ENCODE data around the gene DLGAP4.
"Not testable (repeated sequence)": the region's sequence is repeated elsewhere in the genome, so short reads cannot be mapped to it uniquely, and the experiment has no call there.

DLGAP4 gene

DNA sequence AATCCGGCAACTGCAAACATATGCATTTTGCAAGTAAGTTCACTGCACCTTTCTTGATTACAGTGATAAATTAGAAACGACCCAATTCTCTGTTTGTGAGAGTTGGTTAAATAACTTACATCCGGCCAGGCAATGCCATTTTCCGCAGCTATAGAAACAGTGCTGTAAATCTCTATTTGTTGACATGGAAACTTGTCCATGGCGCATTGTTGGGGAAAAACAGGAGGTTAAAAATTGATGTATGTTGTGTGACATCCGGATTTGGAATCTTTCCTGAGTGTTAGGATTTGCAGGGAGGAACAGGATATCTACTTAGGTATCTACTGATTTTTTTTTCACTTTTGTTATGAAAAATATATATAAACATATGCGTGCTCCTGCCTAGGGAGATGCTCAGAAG lies 66.5 kb downstream of the DLGAP4 start:
- Mint-ChIP-seq H3K4me3 (no peak overlapping the region), H3K36me3 (ENCODE audit: low read depth) (no peaks in the 10 kb centered on the region), H3K27ac (no peak overlapping the region), H3K4me1 (no peaks in the 10 kb centered on the region), H3K9me3 (no peaks in the 10 kb centered on the region), H3K27me3 (ENCODE audit: low read depth, poor library complexity) (peaks cover 23% of the 10 kb centered on the region)
- DNase-seq: no peak
- TF ChIP-seq, protein P1, sequence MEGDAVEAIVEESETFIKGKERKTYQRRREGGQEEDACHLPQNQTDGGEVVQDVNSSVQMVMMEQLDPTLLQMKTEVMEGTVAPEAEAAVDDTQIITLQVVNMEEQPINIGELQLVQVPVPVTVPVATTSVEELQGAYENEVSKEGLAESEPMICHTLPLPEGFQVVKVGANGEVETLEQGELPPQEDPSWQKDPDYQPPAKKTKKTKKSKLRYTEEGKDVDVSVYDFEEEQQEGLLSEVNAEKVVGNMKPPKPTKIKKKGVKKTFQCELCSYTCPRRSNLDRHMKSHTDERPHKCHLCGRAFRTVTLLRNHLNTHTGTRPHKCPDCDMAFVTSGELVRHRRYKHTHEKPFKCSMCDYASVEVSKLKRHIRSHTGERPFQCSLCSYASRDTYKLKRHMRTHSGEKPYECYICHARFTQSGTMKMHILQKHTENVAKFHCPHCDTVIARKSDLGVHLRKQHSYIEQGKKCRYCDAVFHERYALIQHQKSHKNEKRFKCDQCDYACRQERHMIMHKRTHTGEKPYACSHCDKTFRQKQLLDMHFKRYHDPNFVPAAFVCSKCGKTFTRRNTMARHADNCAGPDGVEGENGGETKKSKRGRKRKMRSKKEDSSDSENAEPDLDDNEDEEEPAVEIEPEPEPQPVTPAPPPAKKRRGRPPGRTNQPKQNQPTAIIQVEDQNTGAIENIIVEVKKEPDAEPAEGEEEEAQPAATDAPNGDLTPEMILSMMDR (IDR thresholded peaks at IDR 0.05): no peak

DNA sequence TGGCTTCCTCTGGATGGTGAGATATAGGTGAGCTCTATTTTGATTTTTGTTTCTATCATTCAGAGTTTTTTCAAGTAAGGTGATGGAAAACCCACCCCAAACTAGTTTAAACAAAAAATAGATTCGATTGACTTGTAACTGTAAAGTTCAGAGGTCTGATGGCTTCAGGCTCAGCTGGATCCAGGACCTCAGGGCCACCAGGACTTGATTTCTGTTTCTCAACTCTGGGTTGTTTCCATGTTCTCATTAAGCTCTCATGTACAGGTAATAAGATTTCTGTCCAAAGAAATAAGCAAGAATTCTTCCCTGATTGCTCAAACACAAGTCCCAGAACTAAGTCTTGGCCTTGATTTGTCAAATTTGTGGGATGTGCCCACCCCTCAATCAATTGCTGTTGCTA lies 67.0 kb downstream of the DLGAP4 start:
- no peaks in the 10 kb centered on the region for H3K4me1 Mint-ChIP-seq
- H3K36me3 Mint-ChIP-seq (ENCODE audit: low read depth): no peaks in the 10 kb centered on the region
- DNase-seq: no peak
- H3K27ac Mint-ChIP-seq: no peak overlapping the region
- no peak overlapping the region for H3K4me3 Mint-ChIP-seq
- TF ChIP-seq, protein P1 (IDR thresholded peaks at IDR 0.05): no peak
- H3K27me3 Mint-ChIP-seq (ENCODE audit: low read depth, poor library complexity): peaks cover 26% of the 10 kb centered on the region
- no peaks in the 10 kb centered on the region for H3K9me3 Mint-ChIP-seq

DNA sequence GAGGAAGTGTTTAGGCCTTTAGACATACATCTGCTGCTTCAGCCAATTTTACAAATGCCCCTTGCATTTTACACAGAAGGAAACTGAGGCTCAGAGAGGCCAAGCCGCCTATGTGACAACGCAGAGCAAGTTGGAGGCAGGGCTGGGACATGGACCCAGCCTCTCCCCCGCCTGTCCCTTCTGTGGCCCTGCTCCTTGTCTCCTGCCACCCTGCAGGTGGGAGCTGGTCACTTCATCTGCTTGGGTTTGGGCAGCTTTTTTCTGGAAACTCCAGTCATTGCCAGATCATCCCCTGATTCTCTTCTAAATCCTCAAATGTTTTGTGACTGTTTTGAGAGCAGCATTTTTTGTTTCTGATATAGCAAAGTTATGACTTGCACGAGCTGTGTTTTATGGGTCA lies 68.9 kb downstream of the DLGAP4 start:
- H3K4me3 Mint-ChIP-seq: no peak overlapping the region
- no peak for DNase-seq
- H3K4me1 Mint-ChIP-seq: no peaks in the 10 kb centered on the region
- peaks cover 30% of the 10 kb centered on the region for H3K27me3 Mint-ChIP-seq (ENCODE audit: low read depth, poor library complexity)
- no peak overlapping the region for H3K27ac Mint-ChIP-seq
- no peaks in the 10 kb centered on the region for H3K36me3 Mint-ChIP-seq (ENCODE audit: low read depth)
- TF ChIP-seq, protein P1 (IDR thresholded peaks at IDR 0.05): no peak
- no peaks in the 10 kb centered on the region for H3K9me3 Mint-ChIP-seq

DNA sequence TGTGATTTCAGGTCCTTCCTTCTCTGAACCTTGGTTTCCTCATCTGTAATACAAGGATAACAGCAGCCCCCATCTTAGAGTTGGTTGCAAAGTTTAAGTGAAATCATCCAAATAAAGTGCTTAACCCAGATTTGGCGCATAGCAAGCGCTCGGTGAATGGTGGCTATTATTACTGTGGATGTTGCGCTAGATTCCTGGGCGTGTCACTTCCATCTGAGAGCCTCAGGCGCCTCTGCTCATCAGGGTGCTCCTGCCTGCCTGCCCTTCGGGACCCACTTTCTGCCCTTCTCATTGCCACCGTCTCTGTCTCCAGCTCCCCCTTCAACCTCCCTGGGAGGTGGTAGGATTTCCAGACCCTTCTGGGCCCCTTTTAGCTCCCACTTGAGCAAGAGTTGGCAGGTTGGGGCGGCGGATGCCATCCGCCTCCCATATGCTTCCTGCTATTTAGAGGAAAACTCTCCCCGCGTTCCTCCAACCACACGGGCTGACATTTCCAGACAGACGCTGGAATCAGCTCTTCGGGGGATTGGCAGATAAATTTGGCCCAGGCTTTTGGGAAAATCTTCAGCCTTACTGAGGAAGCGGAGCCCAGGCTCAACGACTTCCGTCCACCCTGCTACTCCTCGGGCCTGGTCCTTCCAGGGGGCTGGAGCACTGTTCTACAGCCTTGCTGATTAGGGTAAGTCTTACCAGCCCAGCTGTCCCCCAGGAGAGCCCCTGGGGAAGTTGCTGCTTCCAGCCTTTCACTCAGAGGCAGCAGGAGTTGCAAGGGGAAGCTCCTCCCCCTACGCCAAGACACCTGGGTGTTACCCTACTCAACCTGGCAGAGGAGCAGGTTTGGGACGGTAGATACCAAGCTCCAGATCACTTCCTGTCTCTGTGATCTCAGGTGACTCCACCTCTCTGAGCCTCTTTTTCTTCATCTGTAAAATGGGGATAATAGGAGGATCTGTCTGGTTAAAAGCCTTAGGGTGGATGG lies 71.5 kb downstream of the DLGAP4 start:
- H3K9me3 Mint-ChIP-seq: no peaks in the 10 kb centered on the region
- no peaks in the 10 kb centered on the region for H3K4me1 Mint-ChIP-seq

DNA sequence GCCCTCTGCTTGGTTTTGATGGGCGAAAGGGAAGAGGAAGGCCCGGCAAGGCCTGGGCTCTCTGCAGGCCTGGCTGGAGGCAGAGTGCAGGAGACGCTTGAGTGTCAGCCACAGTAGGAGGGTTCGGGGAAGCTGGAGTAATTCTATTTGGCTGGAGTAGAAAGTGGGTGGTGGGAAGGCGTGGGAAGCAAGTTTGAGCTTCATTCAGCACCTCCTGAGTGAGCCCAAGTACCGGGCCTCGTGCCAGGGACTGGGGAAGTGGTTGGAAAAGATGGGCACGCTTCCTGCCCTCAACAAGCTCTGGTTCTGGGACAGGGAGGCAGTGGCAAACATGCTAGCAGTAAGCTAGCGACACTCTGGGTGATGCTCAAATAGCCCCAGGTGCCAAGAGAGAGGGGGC lies 72.5 kb downstream of the DLGAP4 start:
- H3K4me1 Mint-ChIP-seq: no peaks in the 10 kb centered on the region
- no peaks in the 10 kb centered on the region for H3K36me3 Mint-ChIP-seq (ENCODE audit: low read depth)
- TF ChIP-seq, protein P1 (IDR thresholded peaks at IDR 0.05): no peak
- no peak overlapping the region for H3K4me3 Mint-ChIP-seq
- no peak overlapping the region for H3K27ac Mint-ChIP-seq
- H3K27me3 Mint-ChIP-seq (ENCODE audit: low read depth, poor library complexity): peaks cover 34% of the 10 kb centered on the region
- no peak for DNase-seq
- no peaks in the 10 kb centered on the region for H3K9me3 Mint-ChIP-seq

More for the DNA sequence above, 71.5 kb downstream of the DLGAP4 start:
- Mint-ChIP-seq H3K27me3 (ENCODE audit: low read depth, poor library complexity) (peaks cover 35% of the 10 kb centered on the region), H3K36me3 (ENCODE audit: low read depth) (no peaks in the 10 kb centered on the region), H3K27ac (no peak overlapping the region), H3K4me3 (no peak overlapping the region)
- no peak for DNase-seq
- TF ChIP-seq, protein P1 (IDR thresholded peaks at IDR 0.05): no peak

DNA sequence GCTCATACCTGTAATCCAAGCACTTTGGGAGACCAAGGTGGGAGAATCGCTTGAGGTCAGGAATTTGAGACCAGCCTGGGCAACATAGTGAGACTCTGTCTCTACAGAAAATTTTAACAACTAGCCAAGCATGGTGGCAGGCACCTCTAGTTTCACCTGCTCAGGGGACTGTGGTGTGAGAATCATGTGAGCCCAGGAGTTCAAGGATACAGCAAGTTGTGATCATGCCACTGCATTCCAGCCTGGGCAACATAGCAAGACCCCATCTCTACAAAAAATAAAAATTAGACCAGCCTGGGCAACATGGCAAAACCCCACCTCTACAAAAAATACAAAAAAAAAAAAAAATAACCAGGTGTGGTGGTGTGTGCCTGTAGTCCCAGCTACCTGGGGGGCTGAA lies 73.8 kb downstream of the DLGAP4 start:
- not testable (repeated sequence) for H3K4me1 Mint-ChIP-seq; DNase-seq; H3K36me3 Mint-ChIP-seq (ENCODE audit: low read depth); H3K4me3 Mint-ChIP-seq; H3K27ac Mint-ChIP-seq; H3K9me3 Mint-ChIP-seq
- H3K27me3 Mint-ChIP-seq (ENCODE audit: low read depth, poor library complexity): peaks cover 38% of the 10 kb centered on the region
